Measurements from ENCODE around the gene IRGC.

Gene IRGC

GRCh38 chr19:43690890-43691289 is 25.0 kb upstream of the IRGC start:
- no peak for DNase-seq (ENCODE audit: low read depth, low spot score)

- DNase-seq (ENCODE audit: low read depth, low spot score): no peak
Measured at GRCh38 chr19:43691755-43692154, 24.1 kb upstream of the IRGC start.

DNA sequence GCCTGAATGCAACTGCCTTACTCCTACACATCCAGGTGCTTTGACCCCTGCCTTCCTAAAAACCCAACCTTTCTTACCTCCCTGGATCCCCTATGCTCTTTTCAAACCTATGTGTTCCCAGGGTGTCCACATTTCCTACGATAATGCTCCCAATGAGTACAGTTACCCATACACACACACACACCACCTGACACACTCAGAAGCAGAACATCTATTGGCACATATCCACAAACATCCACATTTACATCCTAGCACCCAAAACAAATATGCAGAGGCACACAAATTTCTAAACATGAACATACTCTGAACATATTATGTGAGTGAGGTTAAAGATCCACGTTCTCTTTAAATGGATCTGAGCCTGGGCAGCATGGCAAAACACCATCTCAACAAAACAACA is 23.5 kb upstream of the IRGC start:
- DNase-seq (ENCODE audit: low read depth, low spot score): no peak

- no peak for DNase-seq (ENCODE audit: low read depth, low spot score)
Measured at GRCh38 chr19:43692877-43693276, 23.0 kb upstream of the IRGC start.

GRCh38 chr19:43694553-43694952 is 21.3 kb upstream of the IRGC start:
- DNase-seq (ENCODE audit: low read depth, low spot score): no peak

DNA sequence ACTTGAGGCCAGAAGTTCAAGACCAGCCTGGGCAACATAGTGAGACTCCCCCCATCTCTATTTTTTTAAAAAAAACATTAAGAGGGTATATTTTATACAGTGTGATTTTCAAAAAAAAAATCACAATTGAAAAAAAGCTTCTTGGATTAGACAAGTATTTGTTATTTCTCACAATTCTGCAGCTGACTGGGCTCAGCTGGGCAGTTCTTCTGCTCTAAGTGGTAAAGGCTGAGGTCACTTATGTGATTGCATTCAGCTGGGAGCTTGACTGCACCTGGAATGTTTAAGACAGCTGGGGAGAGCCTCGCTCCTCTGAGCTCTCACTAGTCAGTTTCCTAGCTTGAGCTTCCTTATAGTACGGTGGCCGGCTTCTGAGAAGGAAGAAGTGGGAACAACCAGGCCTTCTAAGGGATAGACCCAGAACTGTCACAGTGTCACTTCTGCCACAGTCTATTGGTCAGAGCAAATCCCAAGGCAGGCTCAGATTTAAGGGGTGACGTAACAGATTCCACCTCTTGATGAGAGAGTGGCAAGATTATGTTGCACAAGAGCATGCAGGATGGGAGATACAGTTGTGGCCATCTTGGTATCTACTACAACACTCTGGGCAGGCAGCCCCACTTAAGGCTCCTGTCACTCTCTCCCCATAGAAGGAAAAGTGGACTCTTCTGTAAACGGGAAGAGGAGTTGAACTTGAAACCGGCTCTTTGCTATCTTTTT is 19.7 kb upstream of the IRGC start:
- no peak for DNase-seq (ENCODE audit: low read depth, low spot score)

GRCh38 chr19:43697295-43697694 is 18.6 kb upstream of the IRGC start:
- no peak for DNase-seq (ENCODE audit: low read depth, low spot score)

DNA sequence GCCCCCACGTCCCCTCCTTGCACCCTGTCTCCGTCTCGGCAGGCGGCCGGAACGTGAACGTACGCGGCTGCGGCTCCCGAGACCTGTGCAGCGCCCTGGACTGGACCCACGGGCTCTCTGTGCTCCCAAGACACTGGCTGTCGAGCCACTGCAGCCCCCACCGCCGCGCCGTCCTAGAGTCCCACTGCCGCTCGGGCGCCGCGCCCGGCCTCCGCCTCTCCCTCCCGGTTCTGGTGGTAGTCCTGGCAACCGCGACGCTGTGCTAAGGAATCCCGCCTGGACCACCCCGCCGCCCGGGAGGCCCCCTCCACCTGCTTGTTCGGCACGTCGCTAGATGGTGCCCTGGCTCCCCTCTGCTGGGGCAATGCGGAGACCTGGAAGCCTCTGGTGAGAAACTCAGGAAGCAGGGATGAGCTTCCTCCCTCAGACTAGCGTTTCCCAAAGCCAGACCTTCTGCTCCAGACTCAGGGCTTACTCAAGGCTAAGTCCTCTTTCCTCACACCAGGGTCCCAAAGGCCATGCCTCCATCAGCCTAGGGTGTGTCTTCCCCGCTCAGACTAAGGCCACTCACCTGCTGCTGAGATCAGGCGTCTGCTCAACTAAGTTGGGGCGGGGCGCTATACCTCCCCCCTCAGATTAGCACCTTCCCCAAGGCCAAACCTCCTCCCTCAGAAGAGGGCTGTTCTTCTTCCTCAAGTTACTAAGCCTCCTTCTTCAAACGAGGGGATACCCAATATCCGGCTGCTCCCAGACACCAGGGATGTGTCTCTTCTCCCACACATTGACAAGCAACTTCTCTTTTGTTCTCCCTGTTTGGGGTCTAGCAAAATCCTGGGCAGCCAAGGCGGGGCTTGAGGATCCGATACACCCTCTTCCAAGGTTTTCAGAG is 16.1 kb upstream of the IRGC start:
- no peak for DNase-seq (ENCODE audit: low read depth, low spot score)

DNA sequence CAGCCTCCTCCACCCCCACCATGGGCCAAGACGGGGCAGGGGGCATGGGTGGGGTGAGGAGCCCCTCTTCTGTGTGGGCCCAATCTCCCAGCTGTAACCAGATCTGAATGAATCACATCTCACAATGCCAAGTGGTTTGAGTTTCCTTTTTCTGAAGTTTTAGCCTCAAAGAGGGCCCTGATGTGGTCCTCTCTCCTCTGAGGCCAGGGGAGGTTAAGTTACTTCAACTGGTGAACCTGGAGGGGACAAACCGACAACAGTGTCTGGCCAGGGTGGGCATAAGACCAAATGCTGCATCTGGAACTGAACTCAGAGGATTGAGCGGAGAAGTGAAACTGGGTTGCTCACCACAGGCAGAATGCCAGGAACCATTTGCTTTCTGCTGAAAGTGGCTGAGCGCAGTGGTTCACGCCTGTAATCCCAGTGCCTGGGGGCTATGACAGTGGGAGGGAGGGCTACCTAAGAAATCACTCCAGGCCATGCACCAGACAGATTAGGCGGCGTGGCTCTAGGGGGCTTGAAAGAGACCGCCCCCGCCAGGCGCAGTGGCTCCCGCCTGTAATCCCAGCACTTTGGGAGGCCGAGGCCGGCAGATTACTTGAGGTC is 15.4 kb upstream of the IRGC start:
- DNase-seq (ENCODE audit: low read depth, low spot score): no peak

- DNase-seq (ENCODE audit: low read depth, low spot score): no peak
Measured at GRCh38 chr19:43704002-43704705, 11.7 kb upstream of the IRGC start.

GRCh38 chr19:43705729-43706128 is 10.1 kb upstream of the IRGC start:
- DNase-seq (ENCODE audit: low read depth, low spot score): no peak

DNA sequence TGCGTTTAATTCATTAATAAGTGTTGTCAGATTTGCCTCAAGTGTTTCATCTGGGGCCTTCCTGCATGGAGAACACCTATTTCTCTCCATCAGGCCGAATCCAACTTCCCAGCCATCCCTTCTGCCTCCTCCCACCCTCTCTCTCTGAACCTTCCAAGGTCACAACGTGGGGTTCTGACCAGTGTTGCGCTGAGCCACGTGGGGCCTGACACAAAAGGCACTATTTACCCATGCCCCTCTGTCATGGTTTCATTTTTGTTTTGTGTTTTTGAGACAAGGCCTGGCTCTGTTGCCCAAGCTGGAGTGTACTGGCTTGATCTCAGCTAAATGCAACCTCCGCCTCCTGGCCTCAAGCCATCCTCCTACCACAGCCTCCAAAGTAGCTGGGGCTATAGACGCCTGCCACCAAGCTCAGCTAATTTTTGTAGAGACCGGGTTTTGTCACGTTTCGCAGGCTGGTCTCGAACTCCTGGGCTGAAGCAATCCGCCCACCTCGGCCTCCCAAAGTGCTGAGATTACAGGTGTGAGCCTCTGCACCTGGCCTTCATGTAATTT is 8.6 kb upstream of the IRGC start:
- no peak for DNase-seq (ENCODE audit: low read depth, low spot score)

DNA sequence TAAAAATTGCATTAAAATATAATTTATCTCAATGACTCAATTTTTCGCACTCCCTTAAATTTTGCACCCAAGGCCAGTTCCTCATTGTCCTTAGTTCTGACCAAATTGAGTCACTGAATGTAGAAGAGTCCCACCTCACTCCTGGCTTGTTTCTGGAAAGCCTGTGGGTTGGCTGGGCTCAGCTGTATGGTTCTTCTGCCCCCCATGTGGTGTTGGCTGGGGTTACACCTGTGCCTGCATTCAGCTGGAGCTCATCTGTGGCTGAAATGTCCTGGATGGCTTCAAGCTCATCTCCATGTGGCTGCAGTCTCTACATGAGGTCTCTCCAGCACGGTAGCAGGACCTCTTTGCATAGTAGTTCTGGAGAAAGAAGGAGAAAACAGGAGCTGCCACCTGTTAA is 7.2 kb upstream of the IRGC start:
- no peak for DNase-seq (ENCODE audit: low read depth, low spot score)

- DNase-seq (ENCODE audit: low read depth, low spot score): no peak
Measured at GRCh38 chr19:43711751-43712355, 4.0 kb upstream of the IRGC start.

DNA sequence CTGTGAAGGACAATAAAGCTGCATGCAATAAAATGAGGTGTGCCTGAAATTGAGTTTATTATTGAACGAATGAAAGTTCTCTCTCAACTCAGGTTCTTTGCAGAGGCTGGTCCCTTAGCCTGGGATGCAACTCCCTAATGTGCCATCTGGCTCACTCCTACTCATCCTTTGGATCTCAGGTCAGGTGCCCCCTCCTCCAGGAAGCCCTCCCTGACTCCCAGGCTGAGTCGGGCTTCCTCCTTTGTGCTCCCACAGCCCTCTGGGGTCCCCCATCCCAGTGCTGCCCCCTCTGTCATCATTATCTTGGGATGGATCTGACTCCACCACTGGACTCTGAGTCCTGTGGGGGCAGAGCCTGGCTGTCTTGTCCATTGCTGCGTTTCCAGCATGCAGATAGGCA is 2.7 kb upstream of the IRGC start:
- DNase-seq (ENCODE audit: low read depth, low spot score): no peak

- DNase-seq (ENCODE audit: low read depth, low spot score): no peak
Measured at GRCh38 chr19:43718627-43719377, 2.9 kb downstream of the IRGC start.

GRCh38 chr19:43719378-43719868 is 3.5 kb downstream of the IRGC start:
- no peak for DNase-seq (ENCODE audit: low read depth, low spot score)

GRCh38 chr19:43719918-43720317 is 4.0 kb downstream of the IRGC start:
- DNase-seq (ENCODE audit: low read depth, low spot score): no peak

GRCh38 chr19:43720936-43721335 is 5.1 kb downstream of the IRGC start:
- DNase-seq (ENCODE audit: low read depth, low spot score): no peak

GRCh38 chr19:43721469-43722048 is 5.7 kb downstream of the IRGC start:
- DNase-seq (ENCODE audit: low read depth, low spot score): no peak
